MM.1S (cell line): ENCODE results near the gene PSEN1.

Source experiments
- DNase-seq: peaks from one replicate; pipeline ENCODE4 v3.0.0-alpha.2; 2015
- H2AFZ ChIP-seq: fragments of 300-600 bp; sonication (generic); 2 replicates; pipeline ENCODE4 v1.6.0; 2016; ENCODE audit warnings: antibody characterized with exemption, low read length
- H3F3A ChIP-seq: fragments of 300-600 bp; sonication (generic); 2 replicates; pipeline ENCODE4 v1.6.1; 2016; ENCODE audit warnings: mild to moderate bottlenecking, antibody characterized with exemption, low read length, moderate library complexity, mixed read lengths; ENCODE audit not compliant: insufficient read depth
- H3K27ac ChIP-seq: fragments of 300-600 bp; sonication (generic); 2 replicates; pipeline ENCODE4 v1.5.1; 2016; ENCODE audit warnings: mild to moderate bottlenecking, low read length
- H3K27me3 ChIP-seq: fragments of 300-600 bp; sonication (generic); replicated peaks from 2 replicates; pipeline ENCODE4 v1.6.0; 2016; ENCODE audit warnings: low read length; ENCODE audit not compliant: insufficient read depth
- H3K36me3 ChIP-seq: fragments of 300-600 bp; sonication (generic); replicated peaks from 2 replicates; pipeline ENCODE4 v1.6.1; 2016; ENCODE audit warnings: mild to moderate bottlenecking, low read length, mixed read lengths; ENCODE audit not compliant: insufficient read depth
- H3K4me1 ChIP-seq: fragments of 300-600 bp; sonication (generic); 2 replicates; pipeline ENCODE4 v1.6.1; 2016; ENCODE audit warnings: low read length, mixed read lengths
- H3K4me2 ChIP-seq: fragments of 300-600 bp; sonication (generic); 2 replicates; pipeline ENCODE4 v1.6.0; 2016; ENCODE audit warnings: low read depth, low read length
- H3K4me3 ChIP-seq: fragments of 300-600 bp; sonication (generic); 2 replicates; pipeline ENCODE4 v1.5.1; 2016; ENCODE audit warnings: low read length, mixed read lengths
- H3K79me2 ChIP-seq: fragments of 300-600 bp; sonication (generic); 2 replicates; pipeline ENCODE4 v1.6.1; 2016; ENCODE audit warnings: mixed run types, low read length, mixed read lengths
- H3K9ac ChIP-seq: fragments of 300-600 bp; sonication (generic); 2 replicates; pipeline ENCODE4 v1.6.1; 2016; ENCODE audit warnings: low read length, mixed read lengths
- H3K9me2 ChIP-seq: fragments of 300-600 bp; sonication (generic); replicated peaks from 2 replicates; pipeline ENCODE4 v1.6.1; 2016; ENCODE audit warnings: mild to moderate bottlenecking, low read length, mixed read lengths; ENCODE audit not compliant: insufficient read depth
- H3K9me3 ChIP-seq: fragments of 300-600 bp; sonication (generic); replicated peaks from 2 replicates; pipeline ENCODE4 v1.6.1; 2016; ENCODE audit warnings: mild to moderate bottlenecking, low read length, mixed read lengths; ENCODE audit not compliant: insufficient read depth
- H4K20me1 ChIP-seq: fragments of 300-600 bp; sonication (generic); 2 replicates; pipeline ENCODE4 v1.6.1; 2016; ENCODE audit warnings: mild to moderate bottlenecking, low read length, moderate library complexity, mixed read lengths; ENCODE audit not compliant: insufficient read depth
- EZH2 ChIP-seq: fragments of 300-600 bp; sonication (generic); optimal IDR thresholded peaks from 2 replicates; pipeline ENCODE3; 2017; ENCODE audit warnings: low read depth, mild to moderate bottlenecking, antibody characterized with exemption, low read length, mixed read lengths
- EZH2phosphoT487 ChIP-seq: fragments of 300-600 bp; sonication (generic); IDR thresholded peaks from 2 replicates; pipeline ENCODE4 v1.6.1; 2018; ENCODE audit warnings: antibody characterized with exemption, low read length
- TF ChIP-seq, protein P1 (sequence below): fragments of 300-600 bp; sonication (generic); IDR thresholded peaks from 2 replicates; pipeline ENCODE4 v1.5.1; 2016; ENCODE audit warnings: antibody characterized with exemption, low read length, mixed read lengths

The PSEN1 gene

DNA sequence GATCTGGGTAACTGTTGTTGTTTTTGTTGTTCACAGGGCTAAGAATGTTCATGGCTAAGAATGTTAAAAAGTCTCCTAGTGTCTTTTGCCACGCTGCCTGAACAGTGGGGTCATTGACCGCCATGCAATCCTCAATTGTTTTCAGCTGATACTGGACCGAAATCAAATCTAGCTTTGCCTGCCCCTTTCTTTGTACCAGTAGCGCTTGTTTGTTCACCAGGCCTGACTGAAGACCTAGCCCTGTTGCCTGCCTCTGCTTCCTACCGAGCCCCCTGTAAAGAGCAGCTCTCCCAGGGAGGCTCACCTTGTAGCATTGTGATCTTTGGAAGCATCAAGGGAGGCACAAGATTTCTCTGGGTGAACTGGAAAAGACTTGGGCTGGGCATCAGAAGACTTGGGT is 6.7 kb downstream of the PSEN1 start:
- Histone ChIP-seq H3K27ac (peak overlapping the region; percentile 67; the same call in 1 of the 2 replicates), H4K20me1 (no peaks in the 10 kb centered on the region), H3K4me2 (peak overlapping the region; percentile 47), H3K9ac (no peak overlapping the region; the same call in 1 of the 2 replicates), H2AFZ (no peak overlapping the region), H3K4me3 (no peak overlapping the region), H3F3A (peaks cover 15% of the 10 kb centered on the region), H3K27me3 (no peaks in the 10 kb centered on the region), H3K9me2 (no peaks in the 10 kb centered on the region), H3K79me2 (peaks cover 61% of the 10 kb centered on the region), H3K9me3 (no peaks in the 10 kb centered on the region), H3K4me1 (peaks cover 15% of the 10 kb centered on the region), H3K36me3 (no peaks in the 10 kb centered on the region)
- no peak for DNase-seq
- no peak for TF ChIP-seq EZH2
- no peak for TF ChIP-seq EZH2phosphoT487
- TF ChIP-seq, protein P1, sequence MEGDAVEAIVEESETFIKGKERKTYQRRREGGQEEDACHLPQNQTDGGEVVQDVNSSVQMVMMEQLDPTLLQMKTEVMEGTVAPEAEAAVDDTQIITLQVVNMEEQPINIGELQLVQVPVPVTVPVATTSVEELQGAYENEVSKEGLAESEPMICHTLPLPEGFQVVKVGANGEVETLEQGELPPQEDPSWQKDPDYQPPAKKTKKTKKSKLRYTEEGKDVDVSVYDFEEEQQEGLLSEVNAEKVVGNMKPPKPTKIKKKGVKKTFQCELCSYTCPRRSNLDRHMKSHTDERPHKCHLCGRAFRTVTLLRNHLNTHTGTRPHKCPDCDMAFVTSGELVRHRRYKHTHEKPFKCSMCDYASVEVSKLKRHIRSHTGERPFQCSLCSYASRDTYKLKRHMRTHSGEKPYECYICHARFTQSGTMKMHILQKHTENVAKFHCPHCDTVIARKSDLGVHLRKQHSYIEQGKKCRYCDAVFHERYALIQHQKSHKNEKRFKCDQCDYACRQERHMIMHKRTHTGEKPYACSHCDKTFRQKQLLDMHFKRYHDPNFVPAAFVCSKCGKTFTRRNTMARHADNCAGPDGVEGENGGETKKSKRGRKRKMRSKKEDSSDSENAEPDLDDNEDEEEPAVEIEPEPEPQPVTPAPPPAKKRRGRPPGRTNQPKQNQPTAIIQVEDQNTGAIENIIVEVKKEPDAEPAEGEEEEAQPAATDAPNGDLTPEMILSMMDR: no peak

DNA sequence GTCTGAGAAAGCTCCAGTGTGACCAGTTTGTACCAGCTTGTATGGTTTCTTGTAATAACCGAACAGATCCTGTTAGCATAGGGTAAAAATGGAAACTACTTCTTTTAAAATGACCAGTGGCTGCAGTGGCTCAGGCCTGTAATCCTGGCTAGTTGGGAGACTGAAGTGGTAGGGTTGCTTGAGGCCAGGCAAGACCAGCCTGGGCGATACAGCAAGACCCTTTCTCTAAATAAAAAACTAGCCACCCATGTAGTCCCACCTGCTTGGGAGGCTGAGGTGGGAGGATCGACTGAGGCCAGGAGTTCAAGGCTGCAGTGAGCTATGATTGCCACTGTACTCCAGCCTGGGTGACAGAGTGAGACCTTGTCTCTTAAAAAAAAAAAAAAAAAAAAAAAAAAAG is 7.3 kb downstream of the PSEN1 start:
- Histone ChIP-seq H3K79me2 (peaks cover 59% of the 10 kb centered on the region), H3K4me1 (peaks cover 15% of the 10 kb centered on the region), H3K4me3 (no peak overlapping the region), H3K27ac (peak overlapping the region; percentile 67; the same call in 1 of the 2 replicates), H4K20me1 (no peaks in the 10 kb centered on the region), H2AFZ (no peak overlapping the region), H3K4me2 (no peak overlapping the region), H3K9me3 (no peaks in the 10 kb centered on the region), H3F3A (peaks cover 15% of the 10 kb centered on the region), H3K27me3 (no peaks in the 10 kb centered on the region), H3K9me2 (no peaks in the 10 kb centered on the region), H3K9ac (no peak overlapping the region), H3K36me3 (no peaks in the 10 kb centered on the region)
- no peak for DNase-seq
- TF ChIP-seq EZH2 (no peak), EZH2phosphoT487 (no peak)
- TF ChIP-seq, protein P1: no peak

DNA sequence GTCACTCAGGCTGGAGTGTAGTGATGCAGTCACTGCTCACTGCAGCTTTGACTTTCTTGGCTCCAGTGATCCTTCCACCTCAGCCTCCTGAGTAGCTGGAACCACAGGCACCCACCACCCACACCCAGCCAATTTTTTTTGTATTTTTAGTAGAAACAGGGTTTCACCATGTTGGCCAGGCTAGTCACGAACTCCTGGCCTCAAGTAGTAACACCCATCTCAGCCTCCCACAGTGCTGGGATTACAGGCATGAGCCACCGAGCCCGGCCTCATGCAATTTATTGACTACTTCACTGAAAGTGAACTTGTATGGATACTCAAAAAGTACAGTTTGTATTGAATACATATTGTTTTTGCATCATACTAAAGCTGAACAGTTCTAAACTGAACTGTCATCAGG is 9.1 kb downstream of the PSEN1 start:
- Histone ChIP-seq H2AFZ (no peak overlapping the region), H3K36me3 (no peaks in the 10 kb centered on the region), H3K27me3 (no peaks in the 10 kb centered on the region), H3K9me3 (no peaks in the 10 kb centered on the region), H3K9ac (no peak overlapping the region), H3K79me2 (peaks cover 47% of the 10 kb centered on the region), H4K20me1 (no peaks in the 10 kb centered on the region), H3F3A (peaks cover 15% of the 10 kb centered on the region), H3K9me2 (no peaks in the 10 kb centered on the region), H3K4me3 (no peak overlapping the region), H3K27ac (no peak overlapping the region), H3K4me1 (peaks cover 15% of the 10 kb centered on the region), H3K4me2 (no peak overlapping the region)
- DNase-seq: no peak
- TF ChIP-seq EZH2 (no peak), EZH2phosphoT487 (no peak)
- TF ChIP-seq, protein P1: no peak
